Jurkat, Clone E6-1 (cell line): ENCODE results near the gene INKA1.
A peak's percentile ranks its signal among the peaks of the same experiment; 100 is the strongest.
"Not testable (repeated sequence)": the region's sequence is repeated elsewhere in the genome, so short reads cannot be mapped to it uniquely, and the experiment has no call there.

Experiments
- DNase-seq: peaks from one replicate; pipeline ENCODE4 v3.0.0-alpha.2; 2011; ENCODE audit warnings: low read depth, low spot score
- H3K4me3 ChIP-seq: 2 replicates; pipeline ENCODE4 v1.5.1; 2011; ENCODE audit warnings: mild to moderate bottlenecking, low read length, control low read depth, moderate library complexity

The INKA1 gene

GRCh38 chr3:49805367-49805782, 2.3 kb downstream of the INKA1 start:
- DNase-seq = no peak
- H3K4me3 ChIP-seq = no peak overlapping the region

DNA sequence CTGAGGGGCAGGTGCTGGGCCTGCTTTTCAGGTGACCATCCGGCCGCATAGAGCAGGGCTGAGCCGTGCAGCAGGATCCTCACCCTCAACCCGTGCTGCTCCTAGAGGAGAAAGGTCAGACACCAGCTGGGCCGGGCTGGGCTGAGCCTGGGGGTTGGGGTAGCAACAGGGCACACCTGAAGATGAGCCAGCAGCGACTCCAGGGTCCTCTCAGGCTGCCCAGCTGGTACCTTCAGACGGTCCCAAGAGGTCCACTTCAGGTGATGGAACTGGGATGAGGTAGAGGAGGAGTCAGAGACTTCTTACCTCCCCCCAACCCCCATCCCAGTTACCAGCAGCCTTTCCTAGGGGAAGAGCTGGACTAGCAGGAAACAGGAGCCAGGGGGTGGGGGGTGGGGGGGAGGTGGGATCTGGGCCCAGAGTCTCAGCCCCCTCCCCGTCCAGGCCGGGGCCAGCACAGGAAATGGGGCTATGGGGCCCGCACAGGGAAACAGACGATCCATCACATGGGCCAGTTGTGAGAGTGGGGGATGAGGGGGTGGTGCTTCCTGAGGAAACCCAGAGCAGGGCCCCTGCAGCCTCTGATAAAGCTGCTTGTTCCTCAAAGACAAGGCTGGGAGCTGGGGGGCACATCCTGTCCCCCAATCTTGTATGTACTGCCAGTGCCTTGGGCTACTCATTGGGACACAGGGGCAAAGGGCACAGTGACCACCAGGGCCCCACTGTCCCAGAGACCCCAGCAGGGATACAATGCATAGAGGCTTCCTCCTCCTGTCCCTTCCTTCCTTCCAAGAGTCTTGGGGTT, 3.0 kb downstream of the INKA1 start:
- DNase-seq = peak; percentile 75
- peak overlapping the region; percentile 17 for H3K4me3 ChIP-seq

- H3K4me3 ChIP-seq = peak overlapping the region; percentile 17
- DNase-seq = no peak
These were observed 3.8 kb downstream of the INKA1 start for GRCh38 chr3:49806850-49807249.

DNA sequence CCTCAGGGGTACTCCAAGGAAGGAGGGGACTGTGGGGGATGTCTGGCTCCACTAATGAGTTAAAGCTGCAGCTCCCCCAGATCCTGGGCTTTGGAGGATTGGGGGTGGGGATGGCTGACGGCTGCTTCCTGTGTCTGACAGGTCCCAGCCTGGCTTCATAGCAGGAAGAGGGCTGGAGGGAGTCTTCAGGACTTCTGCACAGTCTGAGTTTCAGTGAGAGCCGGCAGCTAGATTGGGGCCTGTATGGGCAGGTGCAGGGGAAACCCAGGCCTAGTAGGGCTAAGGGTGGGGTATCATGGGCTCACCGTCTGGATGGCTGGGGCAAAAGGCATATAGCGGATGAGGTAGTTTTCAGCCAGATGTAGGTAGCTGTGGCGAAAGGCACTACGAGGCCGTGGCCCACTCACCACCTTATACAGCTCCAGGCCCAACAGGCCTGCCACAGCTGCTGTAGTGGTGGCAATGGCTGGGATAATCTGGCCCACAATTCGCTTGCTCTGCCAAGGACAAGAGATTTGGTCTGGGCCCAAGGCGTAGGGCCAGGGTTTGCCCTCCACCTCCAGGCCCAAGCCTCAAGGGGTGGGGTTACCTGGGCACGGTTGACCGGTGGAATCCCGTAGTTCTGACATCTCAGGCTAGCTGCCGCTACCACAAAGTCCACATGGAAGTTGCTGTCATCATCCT, 4.5 kb downstream of the INKA1 start:
- DNase-seq = no peak

DNA sequence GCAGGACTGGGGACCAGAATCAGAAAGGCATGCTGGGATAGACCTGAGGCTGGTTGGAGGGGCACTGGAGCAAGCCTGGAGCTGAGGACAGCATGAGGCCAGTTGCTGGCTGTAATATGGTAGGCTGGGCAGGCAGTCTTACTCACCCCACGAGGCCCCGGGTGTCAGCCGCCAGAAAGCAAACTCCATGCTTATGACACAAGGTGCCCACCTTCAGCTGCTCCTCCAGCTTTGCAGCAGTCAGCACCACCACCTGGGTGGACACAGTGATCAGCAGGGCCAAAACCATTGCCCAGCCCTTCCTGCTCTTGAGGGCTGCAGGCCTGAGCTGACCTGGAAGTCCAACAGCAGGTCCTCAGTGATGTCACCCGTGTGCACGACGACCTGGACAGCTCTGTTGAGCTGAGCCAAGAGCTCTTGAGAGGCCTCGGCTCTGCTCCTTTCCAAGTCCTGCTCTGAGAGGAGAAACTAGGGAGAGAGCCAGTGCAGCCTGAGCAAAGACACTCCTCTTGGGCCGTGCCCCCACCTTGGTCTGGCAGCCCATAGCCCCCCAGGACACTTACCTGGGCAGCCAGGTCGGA, 9.9 kb downstream of the INKA1 start:
- H3K4me3 ChIP-seq = no peak overlapping the region
- no peak for DNase-seq

More for the DNA sequence above, 4.5 kb downstream of the INKA1 start:
- H3K4me3 ChIP-seq = no peak overlapping the region

DNA sequence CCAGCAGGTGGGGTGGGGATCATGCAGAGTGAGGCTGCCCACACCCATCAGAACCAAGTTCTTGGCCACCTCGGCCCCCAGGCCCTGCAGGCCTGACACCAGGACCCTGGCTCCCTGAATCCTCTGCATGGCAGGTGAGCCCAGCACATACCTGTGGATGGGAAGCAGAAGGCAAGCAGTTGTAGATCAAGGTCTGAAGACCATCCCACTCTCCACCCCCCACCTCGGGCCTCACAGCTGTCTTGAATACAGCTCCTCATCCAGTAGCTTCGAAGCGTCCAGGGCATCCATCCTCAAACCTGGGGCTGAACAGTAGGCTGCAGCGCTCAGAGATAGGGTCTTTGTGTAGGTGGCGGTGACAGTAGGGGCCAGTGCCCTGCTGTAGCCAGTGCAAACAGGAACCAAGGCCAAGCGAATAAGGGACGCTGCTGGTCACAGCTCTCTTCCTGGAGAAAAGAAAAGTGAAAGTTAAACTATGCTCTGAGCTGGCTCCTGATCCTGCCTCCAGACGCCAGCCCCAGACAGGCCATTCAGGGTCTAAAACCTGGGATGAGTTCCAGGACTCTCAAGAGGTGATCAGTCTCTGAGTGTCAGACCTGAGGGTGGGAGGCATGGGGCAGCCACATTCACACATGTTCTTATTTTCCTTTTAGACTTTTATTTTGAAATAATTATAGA, 10.6 kb downstream of the INKA1 start, which contains the start of gene UBA7:
TSS of gene UBA7 (minus strand) at position 457 of the 678 bp plus-strand sequence. CDS start at position 291, 166 bp downstream.
- H3K4me3 ChIP-seq = peak within 1 kb of the TSS; percentile 34
- no peak for DNase-seq

DNA sequence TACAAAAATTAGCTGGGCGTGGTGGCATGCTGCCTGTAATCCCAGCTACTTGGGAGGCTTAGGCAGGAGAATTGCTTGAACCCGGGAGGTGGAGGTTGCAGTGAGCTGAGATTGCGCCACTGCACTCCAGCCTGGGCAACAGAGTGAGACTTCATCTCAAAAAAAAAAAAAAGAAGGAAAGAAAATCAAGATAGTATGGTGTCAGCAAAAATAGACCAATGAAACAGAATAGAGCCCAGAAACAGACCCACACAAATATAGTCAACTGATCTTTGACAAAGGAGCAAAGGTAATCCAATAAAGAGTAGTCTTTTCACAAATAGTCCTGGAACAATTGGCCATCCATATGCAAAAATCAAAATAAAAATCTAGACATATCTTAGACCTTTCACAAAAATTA, 20.1 kb downstream of the INKA1 start:
- H3K4me3 ChIP-seq, DNase-seq: not testable (repeated sequence)

GRCh38 chr3:49826016-49826415, 23.0 kb downstream of the INKA1 start:
- DNase-seq = no peak
- H3K4me3 ChIP-seq = no peak overlapping the region

GRCh38 chr3:49831341-49831740, 28.3 kb downstream of the INKA1 start:
- no peak overlapping the region for H3K4me3 ChIP-seq
- no peak for DNase-seq

DNA sequence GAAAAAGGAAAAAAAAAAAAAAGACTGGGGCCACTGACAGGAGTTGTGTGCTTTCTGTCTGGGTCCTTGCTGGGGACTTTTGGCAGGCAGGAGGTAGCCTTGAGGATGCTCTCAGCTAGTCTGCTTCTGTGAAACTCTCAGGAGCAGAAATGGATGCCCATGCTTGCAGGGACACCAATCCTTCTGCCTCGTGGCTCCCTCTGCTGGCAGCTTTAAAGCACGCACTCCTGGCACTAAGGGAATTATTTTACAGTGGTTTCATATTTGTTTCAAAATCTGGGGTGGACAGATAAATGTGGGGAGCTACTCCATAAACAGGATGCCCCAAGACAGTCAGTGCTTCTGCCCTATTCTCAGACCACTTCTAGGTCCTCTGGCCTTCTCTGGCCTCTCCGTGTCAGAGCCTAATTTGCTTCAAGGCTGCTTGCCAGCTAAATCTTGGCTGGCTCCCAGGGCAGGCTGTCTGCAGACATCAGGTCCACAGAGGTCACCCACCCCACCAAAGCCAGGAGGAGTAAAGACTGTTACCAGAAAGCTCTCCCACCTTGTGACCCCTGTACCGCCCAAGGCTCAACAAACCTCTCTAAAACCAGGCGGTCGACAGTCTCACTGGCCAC, 36.2 kb downstream of the INKA1 start:
- peak; percentile 72 for DNase-seq
- H3K4me3 ChIP-seq = no peak overlapping the region

DNA sequence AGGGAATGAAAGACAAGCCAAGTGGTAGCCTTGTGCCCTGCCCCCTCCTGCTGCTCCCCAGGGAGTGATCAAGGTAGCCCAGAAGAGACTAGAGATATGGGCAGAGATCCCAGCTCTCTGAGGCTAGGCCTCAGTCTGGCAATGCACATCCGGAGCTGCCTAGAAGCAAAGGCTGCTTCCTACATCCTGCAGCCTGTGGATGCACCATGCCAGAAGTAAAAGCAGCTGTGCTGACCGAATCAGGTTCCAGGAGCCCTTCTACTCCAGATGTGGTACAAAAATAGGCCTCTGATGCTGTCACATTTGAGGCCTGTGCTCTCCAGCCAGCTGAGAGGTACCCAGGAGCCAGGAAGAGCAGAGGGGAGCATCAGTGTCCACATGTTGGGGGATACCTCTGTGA, 37.3 kb downstream of the INKA1 start:
- DNase-seq = no peak
- no peak overlapping the region for H3K4me3 ChIP-seq

DNA sequence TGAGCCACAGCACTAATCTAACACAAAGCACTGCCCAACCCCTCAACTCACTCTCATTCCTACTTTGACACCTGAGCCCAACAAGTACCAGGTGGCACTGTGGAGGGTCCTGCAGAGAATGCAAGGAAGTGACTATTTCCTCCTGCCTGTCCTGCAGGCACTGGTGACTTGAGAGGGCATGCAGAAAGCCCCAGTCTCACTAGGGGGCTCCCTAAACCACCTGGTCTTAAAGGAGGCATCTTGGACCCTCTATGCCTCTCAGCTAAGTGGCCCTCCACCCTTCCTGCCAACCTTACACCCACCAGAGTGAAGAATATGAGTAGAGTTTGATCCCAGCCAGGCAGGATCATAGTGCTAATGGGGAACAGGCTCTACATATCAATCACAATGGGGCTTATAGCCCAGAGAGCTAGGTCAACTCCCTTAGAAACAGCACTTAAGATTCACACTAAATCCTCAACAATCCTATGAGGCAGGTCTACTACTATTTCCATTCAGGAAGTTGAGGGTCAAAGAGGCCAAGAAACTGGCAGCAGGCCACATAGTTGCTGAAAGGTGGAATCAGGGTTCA, 38.1 kb downstream of the INKA1 start:
- DNase-seq = peak; percentile 43

GRCh38 chr3:49841806-49842205, 38.7 kb downstream of the INKA1 start:
- no peak for DNase-seq
- no peak overlapping the region for H3K4me3 ChIP-seq

More for the DNA sequence above, 38.1 kb downstream of the INKA1 start:
- H3K4me3 ChIP-seq = no peak overlapping the region

DNA sequence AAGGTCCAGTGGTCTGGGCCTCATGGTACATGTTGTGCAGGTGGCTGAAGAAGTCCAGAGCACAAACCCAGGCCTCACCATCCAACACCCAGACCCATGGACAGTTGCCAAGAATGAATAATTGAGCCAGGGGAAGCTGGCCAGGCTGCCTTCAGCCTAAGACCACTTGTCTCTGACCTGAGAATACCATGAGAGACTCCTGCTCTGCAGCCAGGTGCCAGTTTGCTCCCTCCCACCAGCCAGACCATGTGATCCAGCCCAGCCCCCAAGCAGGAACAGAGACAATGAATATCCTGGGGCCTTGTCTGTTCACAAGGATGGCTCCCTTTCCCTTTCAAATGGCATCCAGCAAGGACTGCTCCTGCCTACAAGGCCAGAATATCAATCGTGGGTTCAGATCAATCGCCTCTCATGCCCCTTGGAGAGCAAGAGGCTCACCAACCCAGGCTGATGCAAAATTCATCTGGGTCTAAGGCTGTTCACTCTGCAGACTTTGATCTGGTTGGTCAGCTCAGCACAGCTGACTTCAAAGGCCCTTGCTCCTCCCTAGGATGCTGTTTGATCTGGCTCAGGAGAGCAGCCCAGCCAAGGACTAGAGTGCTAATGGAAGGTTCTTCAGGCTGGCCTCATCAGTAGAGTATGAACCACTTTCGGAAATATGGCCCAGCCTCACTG, 39.9 kb downstream of the INKA1 start:
- H3K4me3 ChIP-seq = no peak overlapping the region
- peak; percentile 38 for DNase-seq

DNA sequence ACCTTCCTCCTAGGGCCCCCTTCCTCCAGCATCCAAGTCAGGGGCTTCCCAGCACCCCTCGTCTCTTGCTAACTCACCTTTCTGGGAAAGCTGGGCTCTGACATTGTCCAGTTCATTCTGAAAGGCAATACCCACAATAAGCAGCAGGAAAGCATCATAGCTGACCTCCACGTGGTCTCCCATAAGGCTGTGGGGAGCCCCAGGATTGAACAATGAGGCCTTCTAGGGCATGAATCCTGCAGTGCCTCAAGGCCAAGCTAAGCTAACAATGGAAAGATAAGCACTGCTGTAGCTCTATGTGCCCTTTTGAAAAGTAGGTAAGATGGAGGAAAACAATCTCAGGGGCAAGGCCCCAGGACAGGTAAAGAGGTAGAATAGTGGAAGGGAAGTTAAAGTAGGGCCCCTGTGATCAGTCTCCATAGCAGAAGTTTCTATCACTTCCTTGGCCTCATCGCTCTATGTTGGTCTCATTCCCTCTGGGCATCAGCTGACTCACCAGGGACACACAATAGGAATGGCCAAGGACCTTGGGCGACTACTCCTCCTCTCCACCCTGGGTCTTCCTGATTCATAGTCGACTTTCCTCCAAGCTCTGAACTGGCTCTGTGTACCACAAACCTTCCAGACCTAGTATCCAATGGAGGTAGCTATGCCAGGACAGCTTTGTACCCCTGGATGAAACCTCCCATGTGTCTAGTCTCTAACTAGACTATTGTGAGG, 41.6 kb downstream of the INKA1 start:
- H3K4me3 ChIP-seq = no peak overlapping the region
- DNase-seq = no peak

GRCh38 chr3:49845694-49846093, 42.6 kb downstream of the INKA1 start:
- H3K4me3 ChIP-seq = no peak overlapping the region
- DNase-seq = no peak
